B cell (primary cell): ENCODE measurements around the gene TMEM247.

Experiments
- CTCF ChIP-seq: fragments of 200-600 bp; IDR thresholded peaks from one replicate; pipeline ENCODE4 v1.8.0; 2022; ENCODE audit warnings: antibody characterized with exemption, mild to moderate bottlenecking
- EZH2 ChIP-seq: IDR thresholded peaks from 2 replicates; pipeline ENCODE4 v1.6.1; 2012; ENCODE audit warnings: borderline replicate concordance, low read depth, mild to moderate bottlenecking, moderate library complexity, low read length; ENCODE audit not compliant: insufficient read depth, poor library complexity, severe bottlenecking

- TF ChIP-seq CTCF, result no peak
- TF ChIP-seq EZH2, result no peak
These were observed 28.1 kb upstream of the TMEM247 start for GRCh38 chr2:46451131-46451711.
